ENCODE data around the gene AP5M1.
"Not testable (repeated sequence)": the region's sequence is repeated elsewhere in the genome, so short reads cannot be mapped to it uniquely, and the experiment has no call there.

Gene AP5M1, protein sequence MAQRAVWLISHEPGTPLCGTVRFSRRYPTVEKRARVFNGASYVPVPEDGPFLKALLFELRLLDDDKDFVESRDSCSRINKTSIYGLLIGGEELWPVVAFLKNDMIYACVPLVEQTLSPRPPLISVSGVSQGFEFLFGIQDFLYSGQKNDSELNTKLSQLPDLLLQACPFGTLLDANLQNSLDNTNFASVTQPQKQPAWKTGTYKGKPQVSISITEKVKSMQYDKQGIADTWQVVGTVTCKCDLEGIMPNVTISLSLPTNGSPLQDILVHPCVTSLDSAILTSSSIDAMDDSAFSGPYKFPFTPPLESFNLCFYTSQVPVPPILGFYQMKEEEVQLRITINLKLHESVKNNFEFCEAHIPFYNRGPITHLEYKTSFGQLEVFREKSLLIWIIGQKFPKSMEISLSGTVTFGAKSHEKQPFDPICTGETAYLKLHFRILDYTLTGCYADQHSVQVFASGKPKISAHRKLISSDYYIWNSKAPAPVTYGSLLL

DNA sequence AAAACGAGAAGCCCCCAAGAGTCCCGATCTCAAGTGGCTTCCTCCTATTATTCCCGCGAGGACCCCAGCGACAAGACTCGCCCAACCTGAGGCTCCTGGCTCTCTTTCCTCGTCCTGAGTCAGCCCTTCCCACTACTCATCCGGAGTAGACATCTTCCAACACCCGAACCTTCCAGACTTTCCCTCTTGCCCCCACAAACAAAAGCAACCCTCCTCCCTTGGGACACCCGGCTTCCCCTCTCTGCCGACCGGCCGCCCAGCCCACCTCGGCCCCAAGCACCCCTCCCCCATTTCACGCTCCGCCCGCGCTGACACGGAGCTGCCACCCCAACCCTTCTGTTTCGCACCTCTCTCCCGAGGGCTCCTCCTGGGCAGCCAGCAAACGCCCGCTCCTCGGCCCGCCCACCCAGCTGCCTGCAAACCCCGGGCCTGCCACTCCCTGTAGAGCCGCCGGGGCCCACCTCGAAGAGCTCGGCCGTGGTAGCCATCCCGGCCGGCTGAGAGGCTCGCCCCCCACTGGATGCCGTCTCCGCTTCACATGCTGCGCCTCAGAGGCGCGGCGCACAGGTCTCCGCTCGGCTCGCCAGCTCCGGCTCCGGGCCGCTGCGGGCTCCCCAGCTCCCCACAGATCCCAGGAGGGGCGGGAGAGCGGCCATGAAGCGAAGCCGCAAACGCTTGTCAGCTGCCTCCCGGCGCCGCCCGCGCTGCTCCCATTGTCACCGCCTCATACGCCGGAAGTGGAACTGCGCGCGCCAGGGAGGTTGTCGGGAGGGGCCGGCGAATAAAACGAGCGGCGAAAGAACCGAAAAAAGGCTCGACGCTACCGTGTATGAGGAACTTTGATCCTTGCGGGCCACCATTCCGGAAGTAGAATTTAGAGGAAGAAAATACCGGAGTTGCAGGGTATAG is at the start of gene AP5M1, which contains the start of gene EXOC5:
Gene AP5M1, plus strand, starts transcription at position 811 of the 909 bp plus-strand sequence. CDS start 344 bp downstream, outside the sequence.
Gene EXOC5, minus strand, starts transcription at position 745 of the 909 bp plus-strand sequence. Its CDS starts 257 bp downstream, at position 488.
- TF ChIP-seq, protein P1, sequence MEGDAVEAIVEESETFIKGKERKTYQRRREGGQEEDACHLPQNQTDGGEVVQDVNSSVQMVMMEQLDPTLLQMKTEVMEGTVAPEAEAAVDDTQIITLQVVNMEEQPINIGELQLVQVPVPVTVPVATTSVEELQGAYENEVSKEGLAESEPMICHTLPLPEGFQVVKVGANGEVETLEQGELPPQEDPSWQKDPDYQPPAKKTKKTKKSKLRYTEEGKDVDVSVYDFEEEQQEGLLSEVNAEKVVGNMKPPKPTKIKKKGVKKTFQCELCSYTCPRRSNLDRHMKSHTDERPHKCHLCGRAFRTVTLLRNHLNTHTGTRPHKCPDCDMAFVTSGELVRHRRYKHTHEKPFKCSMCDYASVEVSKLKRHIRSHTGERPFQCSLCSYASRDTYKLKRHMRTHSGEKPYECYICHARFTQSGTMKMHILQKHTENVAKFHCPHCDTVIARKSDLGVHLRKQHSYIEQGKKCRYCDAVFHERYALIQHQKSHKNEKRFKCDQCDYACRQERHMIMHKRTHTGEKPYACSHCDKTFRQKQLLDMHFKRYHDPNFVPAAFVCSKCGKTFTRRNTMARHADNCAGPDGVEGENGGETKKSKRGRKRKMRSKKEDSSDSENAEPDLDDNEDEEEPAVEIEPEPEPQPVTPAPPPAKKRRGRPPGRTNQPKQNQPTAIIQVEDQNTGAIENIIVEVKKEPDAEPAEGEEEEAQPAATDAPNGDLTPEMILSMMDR (IDR thresholded peaks at IDR 0.05; ENCODE audit: insufficient read depth, low read length, missing control alignments): no peak
- H3K4me3 ChIP-seq (ENCODE audit: low read depth, low read length): peak within 1 kb of the TSS; percentile 89
- ChIA-PET CTCF (interaction anchor here (0.9 to 2.2 kb wide), 6 partner anchors 11 to 778 kb away, joined by 3 to 6 read pairs (median 4); no protein-coding TSS in a partner anchor), POLR2A (interaction anchor here (0.7 to 1.8 kb wide), 3 partner anchors 23 to 122 kb away, joined by 3 to 7 read pairs (median 4); partner anchors contain the start of gene NAA30)
- peak; percentile 29 for DNase-seq (ENCODE audit: low read depth, low spot score)

DNA sequence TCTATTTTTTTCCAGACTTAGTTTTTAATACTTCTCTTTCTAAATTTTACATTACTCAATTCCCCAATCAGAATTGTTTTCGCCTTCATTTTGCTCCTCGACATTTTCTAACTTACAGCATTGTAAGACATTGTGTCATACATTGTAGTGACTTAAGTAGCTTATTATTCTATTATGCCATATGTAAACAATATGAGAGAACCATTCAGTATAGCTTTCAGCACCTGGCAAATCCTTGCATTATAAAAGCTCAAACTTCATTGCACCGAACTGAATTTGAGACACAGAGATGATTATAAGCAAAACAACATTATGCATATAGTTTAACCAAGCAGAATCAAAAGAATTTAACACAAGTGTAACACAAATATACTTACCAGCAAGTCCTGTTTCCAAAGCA is 46.8 kb upstream of the AP5M1 start:
- TF ChIP-seq, protein P1 (IDR thresholded peaks at IDR 0.05; ENCODE audit: insufficient read depth, low read length, missing control alignments): no peak
- POLR2A ChIA-PET: no interaction called here
- H3K4me3 ChIP-seq (ENCODE audit: low read depth, low read length): no peak overlapping the region
- CTCF ChIA-PET: interaction anchor here (0.8 kb wide), 1 partner anchor 18 kb away, joined by 3 read pairs; no protein-coding TSS in a partner anchor
- DNase-seq (ENCODE audit: low read depth, low spot score): no peak

DNA sequence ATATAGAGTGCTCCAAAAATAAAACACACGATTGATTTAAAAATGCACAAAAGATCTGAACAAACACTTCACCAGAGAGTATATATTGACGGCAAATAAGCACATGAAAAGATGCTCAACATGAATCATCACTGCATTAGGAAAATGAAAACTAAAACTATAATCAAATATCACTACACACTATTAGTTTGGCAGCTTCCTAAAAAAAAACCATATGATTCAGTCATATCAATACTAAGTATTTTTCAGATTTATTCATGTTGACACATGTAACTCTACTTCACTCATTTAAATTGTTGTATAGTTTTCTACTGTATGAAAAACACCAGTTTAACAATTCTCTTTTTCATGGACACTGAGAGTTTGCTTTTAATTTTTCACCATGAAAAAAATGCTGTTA is 41.7 kb upstream of the AP5M1 start:
- TF ChIP-seq, protein P1 (IDR thresholded peaks at IDR 0.05; ENCODE audit: insufficient read depth, low read length, missing control alignments): no peak
- no peak overlapping the region for H3K4me3 ChIP-seq (ENCODE audit: low read depth, low read length)
- CTCF ChIA-PET: interaction anchor here (0.6 kb wide), 1 partner anchor 1067 kb away, joined by 3 read pairs; no protein-coding TSS in a partner anchor
- POLR2A ChIA-PET: no interaction called here
- no peak for DNase-seq (ENCODE audit: low read depth, low spot score)

DNA sequence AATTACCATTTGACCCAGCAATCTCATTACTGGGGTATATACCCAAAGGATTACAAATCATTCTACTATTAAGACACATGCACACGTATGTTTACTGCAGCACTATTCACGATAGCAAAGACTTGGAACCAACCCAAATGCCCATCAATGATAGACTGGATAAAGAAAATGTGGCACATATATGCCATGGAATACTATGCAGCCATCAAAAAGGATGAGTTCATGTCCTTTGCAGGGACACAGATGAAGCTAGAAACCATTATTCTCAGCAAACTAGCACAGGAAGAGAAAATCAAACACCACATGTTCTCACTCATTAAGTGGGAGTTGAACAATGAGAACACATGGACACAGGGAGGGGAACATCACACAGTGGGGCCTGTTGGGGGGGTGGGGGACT is 40.5 kb upstream of the AP5M1 start:
- POLR2A ChIA-PET; DNase-seq (ENCODE audit: low read depth, low spot score); H3K4me3 ChIP-seq (ENCODE audit: low read depth, low read length); CTCF ChIA-PET: not testable (repeated sequence)

DNA sequence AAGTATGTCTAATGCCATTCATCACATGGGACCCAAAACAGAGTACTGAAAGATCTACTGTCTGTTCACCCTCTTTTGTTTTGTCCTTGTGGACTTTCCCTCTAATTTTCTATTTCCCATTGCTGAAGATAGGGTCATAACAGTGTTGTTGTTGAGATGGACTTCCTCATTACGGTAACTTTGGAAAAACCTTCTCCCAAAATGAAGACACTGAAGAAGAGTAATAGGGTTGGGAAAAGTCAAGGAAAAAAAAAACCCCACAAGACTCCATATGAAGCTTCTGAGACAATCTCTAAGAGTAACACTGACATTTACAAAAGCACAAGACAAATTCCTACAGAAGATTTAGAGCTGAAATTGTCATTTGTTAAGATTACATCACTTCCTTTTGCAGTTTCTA is 36.8 kb upstream of the AP5M1 start:
- TF ChIP-seq, protein P1 (IDR thresholded peaks at IDR 0.05; ENCODE audit: insufficient read depth, low read length, missing control alignments): no peak
- ChIA-PET POLR2A (no interaction called here), CTCF (no interaction called here)
- no peak for DNase-seq (ENCODE audit: low read depth, low spot score)
- H3K4me3 ChIP-seq (ENCODE audit: low read depth, low read length): no peak overlapping the region

DNA sequence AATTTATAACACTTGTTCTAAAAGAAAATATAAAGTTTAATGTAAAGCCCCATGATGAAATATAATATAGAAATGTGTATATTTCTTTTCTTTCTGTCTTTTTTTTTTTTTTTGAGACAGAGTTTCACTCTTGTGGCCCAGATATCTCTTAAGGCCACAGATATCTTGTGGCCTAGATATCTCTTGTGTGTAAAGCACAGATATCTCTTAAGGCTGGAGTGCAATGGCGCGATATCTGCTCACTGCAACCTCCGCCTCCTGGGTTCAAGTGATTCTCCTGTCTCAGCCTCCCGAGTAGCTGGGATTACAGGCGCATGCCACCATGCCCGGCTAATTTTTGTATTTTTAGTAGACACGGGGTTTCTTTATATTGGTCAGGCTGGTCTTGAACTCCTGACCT is 28.7 kb upstream of the AP5M1 start:
- H3K4me3 ChIP-seq (ENCODE audit: low read depth, low read length); DNase-seq (ENCODE audit: low read depth, low spot score); CTCF ChIA-PET; POLR2A ChIA-PET: not testable (repeated sequence)

DNA sequence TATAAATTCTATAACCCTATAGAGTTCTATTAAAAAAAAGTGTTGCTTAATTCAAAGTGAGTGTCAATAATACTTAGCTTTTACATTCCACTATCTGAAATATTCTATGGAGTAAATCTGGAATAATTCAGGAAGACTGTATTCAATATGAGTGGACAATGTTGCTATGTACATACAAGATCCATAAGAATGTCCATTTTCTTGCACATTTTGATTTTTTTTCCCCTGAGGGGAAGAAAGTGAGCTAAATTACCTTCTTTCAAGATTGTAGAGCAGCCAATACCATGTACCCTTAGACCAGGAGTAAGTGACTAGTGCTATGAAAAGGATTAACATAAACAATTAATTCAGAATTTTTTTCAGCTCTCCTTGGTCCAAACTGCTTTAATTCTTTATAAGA is 25.5 kb upstream of the AP5M1 start:
- no peak for DNase-seq (ENCODE audit: low read depth, low spot score)
- H3K4me3 ChIP-seq (ENCODE audit: low read depth, low read length): no peak overlapping the region
- POLR2A ChIA-PET: no interaction called here
- CTCF ChIA-PET: interaction anchor here (0.7 to 0.9 kb wide), 2 partner anchors 25 to 51 kb away, joined by 3 read pairs; partner anchors contain the start of genes AP5M1 and EXOC5
- TF ChIP-seq, protein P1 (IDR thresholded peaks at IDR 0.05; ENCODE audit: insufficient read depth, low read length, missing control alignments): no peak

Data from AG04449 (cell line).